Fibroblast of lung (primary cell): ENCODE measurements around the gene IFTAP. TPM values are rescaled to one million over a fixed set of nuclear protein-coding genes. Genes with fewer than 3 reads are reported as not detected.

Experiments
- DNase-seq, 2 donors: peaks; one replicate each; pipeline versions ENCODE4 v3.0.0 to v3.0.0-alpha.2; 2010; ENCODE audit warnings: low read depth in 2 of 2
- H2AFZ ChIP-seq: 2 replicates; pipeline ENCODE4 v1.5.1; 2012; ENCODE audit warnings: low read length, control low read depth, inconsistent platforms
- H3K27ac ChIP-seq: 2 replicates; pipeline ENCODE4 v1.5.1; 2011; ENCODE audit warnings: low read length, control low read depth; ENCODE audit not compliant: insufficient read depth
- H3K27me3 ChIP-seq: 2 replicates; pipeline ENCODE4 v1.5.1; 2011; ENCODE audit warnings: mild to moderate bottlenecking, low read length; ENCODE audit not compliant: control insufficient read depth, insufficient read depth
- H3K36me3 ChIP-seq: 2 replicates; pipeline ENCODE4 v1.5.1; 2011; ENCODE audit warnings: low read length; ENCODE audit not compliant: control insufficient read depth, insufficient read depth
- H3K4me1 ChIP-seq: 2 replicates; pipeline ENCODE4 v1.5.1; 2011; ENCODE audit warnings: low read length; ENCODE audit not compliant: control insufficient read depth, insufficient read depth; ENCODE audit errors: extremely low read depth
- H3K4me2 ChIP-seq: 2 replicates; pipeline ENCODE4 v1.5.1; 2011; ENCODE audit warnings: low read length, control low read depth; ENCODE audit not compliant: insufficient read depth; ENCODE audit errors: extremely low read depth
- H3K4me3 ChIP-seq, 4 experiments: fragments of 200-600 bp in 1 of 4; sonication (generic) in 1 of 4; replicated peaks in 1 of 4; 2 replicates each; pipeline ENCODE4 v1.5.1; 2011 to 2016; ENCODE audit warnings: low read length in 4 of 4, low read depth in 3 of 4, mild to moderate bottlenecking in 3 of 4, control low read depth in 2 of 4, inconsistent platforms in 1 of 4, mixed read lengths in 1 of 4; ENCODE audit not compliant: insufficient read depth in 1 of 4; ENCODE audit errors: control extremely low read depth in 1 of 4
- H3K79me2 ChIP-seq: 2 replicates; pipeline ENCODE4 v1.5.1; 2012; ENCODE audit warnings: mild to moderate bottlenecking, low read length, inconsistent platforms; ENCODE audit not compliant: control insufficient read depth, insufficient read depth
- H3K9ac ChIP-seq: 2 replicates; pipeline ENCODE4 v1.5.1; 2011; ENCODE audit warnings: mild to moderate bottlenecking, low read length, control low read depth; ENCODE audit not compliant: insufficient read depth
- H3K9me3 ChIP-seq: 2 replicates; pipeline ENCODE4 v1.5.1; 2012; ENCODE audit warnings: low read depth, low read length; ENCODE audit not compliant: control insufficient read depth, insufficient read depth
- H4K20me1 ChIP-seq: 2 replicates; pipeline ENCODE4 v1.5.1; 2011; ENCODE audit warnings: low read length; ENCODE audit not compliant: control insufficient read depth, insufficient read depth; ENCODE audit errors: extremely low read depth
- CTCF ChIP-seq, 2 donors: IDR thresholded peaks in 1 of 2; conservative IDR thresholded peaks in 1 of 2; 1 replicate in 1 of 2; 2 replicates in 1 of 2; pipeline ENCODE4 v1.5.1; 2011 to 2012; ENCODE audit warnings: low read length in 2 of 2, control low read depth in 1 of 2, inconsistent platforms in 1 of 2, low read depth in 1 of 2, mild to moderate bottlenecking in 1 of 2
- EZH2 ChIP-seq: IDR thresholded peaks from 2 replicates; pipeline ENCODE4 v1.5.1; 2012; ENCODE audit warnings: low read length, control low read depth, mild to moderate bottlenecking; ENCODE audit errors: missing control alignments
- polyA plus RNA-seq, 2 donors: library from polyadenylated mRNA; depleted of rRNA in 1 of 2; stranded (reverse) in 1 of 2; unstranded in 1 of 2; fragments of >200 nt; gene quantifications; 2 replicates each; pipeline ENCODE4 v1.2.1, GENCODE V29; 2011 to 2012; ENCODE audit warnings: missing spikeins in 1 of 2
- total RNA-seq: library from RNA; depleted of rRNA; stranded (reverse); fragments of >200 nt; gene quantifications from 2 replicates; pipeline ENCODE4 v1.2.1, GENCODE V29; 2014

IFTAP gene
- total and polyA plus RNA-seq, 2 donors (not counting 1 experiment from before 2014, with no cell fraction given): 41.1 to 42.7 TPM

GRCh38 chr11:36618363-36619047 is 24.2 kb downstream of the IFTAP start:
- peak overlapping the region; percentile 40 for H3K4me2 ChIP-seq
- TF ChIP-seq CTCF (conservative IDR thresholded peaks at IDR 0.05 in 1 of 2, IDR thresholded peaks at IDR 0.05 in 1 of 2; ENCODE audit: low read depth in 1 of 2, low read length in 2 of 2) (no peak), EZH2 (no peak)
- no peak overlapping the region for H3K27ac ChIP-seq

GRCh38 chr11:36619502-36619901 is 25.2 kb downstream of the IFTAP start:
- TF ChIP-seq EZH2: no peak
- TF ChIP-seq CTCF (conservative IDR thresholded peaks at IDR 0.05 in 1 of 2, IDR thresholded peaks at IDR 0.05 in 1 of 2; ENCODE audit: low read depth in 1 of 2, low read length in 2 of 2): no peak
- Histone ChIP-seq H3K4me2 (no peak overlapping the region), H2AFZ (peak overlapping the region; percentile 19), H3K27me3 (no peaks in the 10 kb centered on the region), H3K27ac (no peak overlapping the region), H4K20me1 (no peaks in the 10 kb centered on the region), H3K9ac (no peak overlapping the region), H3K9me3 (no peaks in the 10 kb centered on the region), H3K79me2 (no peaks in the 10 kb centered on the region), H3K36me3 (no peaks in the 10 kb centered on the region), H3K4me3 (no peak overlapping the region), H3K4me1 (no peaks in the 10 kb centered on the region)
- no peak for DNase-seq

More at GRCh38 chr11:36618363-36619047, 24.2 kb downstream of the IFTAP start:
- H2AFZ ChIP-seq: peak overlapping the region; percentile 3
- no peak overlapping the region for H3K9ac ChIP-seq
- no peaks in the 10 kb centered on the region for H3K4me1 ChIP-seq
- no peak for DNase-seq
- H3K79me2 ChIP-seq: no peaks in the 10 kb centered on the region
- no peaks in the 10 kb centered on the region for H3K9me3 ChIP-seq
- H3K4me3 ChIP-seq: no peak overlapping the region
- no peaks in the 10 kb centered on the region for H4K20me1 ChIP-seq
- no peaks in the 10 kb centered on the region for H3K36me3 ChIP-seq
- H3K27me3 ChIP-seq: no peaks in the 10 kb centered on the region

- Histone ChIP-seq H4K20me1 (no peaks in the 10 kb centered on the region), H3K4me2 (no peak overlapping the region), H3K4me3 (no peak overlapping the region), H3K27ac (no peak overlapping the region), H3K79me2 (no peaks in the 10 kb centered on the region), H3K9me3 (no peaks in the 10 kb centered on the region), H3K36me3 (no peaks in the 10 kb centered on the region), H3K4me1 (no peaks in the 10 kb centered on the region), H3K27me3 (no peaks in the 10 kb centered on the region), H2AFZ (no peak overlapping the region), H3K9ac (no peak overlapping the region)
- TF ChIP-seq EZH2: no peak
- TF ChIP-seq CTCF (conservative IDR thresholded peaks at IDR 0.05 in 1 of 2, IDR thresholded peaks at IDR 0.05 in 1 of 2; ENCODE audit: low read depth in 1 of 2, low read length in 2 of 2): no peak
- DNase-seq: no peak
These were observed 25.9 kb downstream of the IFTAP start for GRCh38 chr11:36620246-36620645.
